Smooth muscle cell (in vitro differentiated cells): ENCODE results near the gene BMPR1A. TPM values are rescaled to one million over a fixed set of nuclear protein-coding genes. Genes with fewer than 3 reads are reported as not detected.

Experiments
- DNase-seq: peaks from one replicate; lab custom pipeline; 2025; ENCODE audit not compliant: unreplicated experiment; lab: John Stamatoyannopoulos, UW
- H2AFZ ChIP-seq: fragments of 200-600 bp; sonication (generic); 2 replicates; pipeline ENCODE4 v1.6.0; 2016; ENCODE audit warnings: antibody characterized with exemption, low read depth, mild to moderate bottlenecking
- H3F3A ChIP-seq: fragments of 200-600 bp; sonication (generic); 2 replicates; pipeline ENCODE4 v1.6.0; 2017; ENCODE audit warnings: antibody characterized with exemption, low read depth
- H3K27ac ChIP-seq: fragments of 200-600 bp; sonication (generic); 2 replicates; pipeline ENCODE4 v1.5.1; 2016; ENCODE audit warnings: low read depth, mild to moderate bottlenecking
- H3K27me3 ChIP-seq: fragments of 200-600 bp; sonication (generic); 2 replicates; pipeline ENCODE4 v1.6.1; 2016; ENCODE audit warnings: low read depth, mild to moderate bottlenecking
- H3K36me3 ChIP-seq: fragments of 200-600 bp; sonication (generic); 2 replicates; pipeline ENCODE4 v1.5.1; 2016; ENCODE audit warnings: low read depth
- H3K4me1 ChIP-seq: fragments of 200-600 bp; sonication (generic); 2 replicates; pipeline ENCODE4 v1.5.1; 2016; ENCODE audit warnings: low read depth
- H3K4me2 ChIP-seq: fragments of 200-600 bp; sonication (generic); 2 replicates; pipeline ENCODE4 v1.6.0; 2016; ENCODE audit warnings: mild to moderate bottlenecking
- H3K4me3 ChIP-seq: fragments of 200-600 bp; sonication (generic); 2 replicates; pipeline ENCODE4 v1.5.1; 2016; ENCODE audit warnings: mild to moderate bottlenecking
- H3K79me2 ChIP-seq: fragments of 200-600 bp; sonication (generic); 2 replicates; pipeline ENCODE4 v1.6.0; 2016; ENCODE audit warnings: low read depth, mild to moderate bottlenecking
- H3K9ac ChIP-seq: fragments of 200-600 bp; sonication (generic); 2 replicates; pipeline ENCODE4 v1.6.0; 2016; ENCODE audit warnings: low read depth
- H3K9me3 ChIP-seq: fragments of 200-600 bp; sonication (generic); replicated peaks from 2 replicates; pipeline ENCODE4 v1.5.1; 2016; ENCODE audit warnings: low read depth
- H4K20me1 ChIP-seq: fragments of 200-600 bp; sonication (generic); 2 replicates; pipeline ENCODE4 v1.6.0; 2016; ENCODE audit warnings: low read depth
- CTCF ChIP-seq: fragments of 200-600 bp; sonication (generic); IDR thresholded peaks from 2 replicates; pipeline ENCODE4 v1.5.1; 2017; ENCODE audit warnings: borderline replicate concordance, mild to moderate bottlenecking, antibody characterized with exemption; ENCODE audit not compliant: insufficient read depth, poor library complexity, severe bottlenecking
- WGBS: methylation state at CpG from one replicate; pipeline ENCODE4 v1.1.7; 2016; ENCODE audit warnings: low lambda C conversion rate; 5-methylcytosine and 5-hydroxymethylcytosine counted together
- polyA plus RNA-seq: library from polyadenylated mRNA; unstranded; fragments of >200 nt; fragmentation: Nextera tagmentation; extraction: Ambion mirVana; gene quantifications from 2 replicates; pipeline ENCODE4 v1.2.1, GENCODE V29; 2016
- total RNA-seq: library from RNA; depleted of rRNA; stranded (reverse); fragments of >200 nt; gene quantifications from 2 replicates; pipeline ENCODE4 v1.2.3, GENCODE V29; 2014

The BMPR1A gene
- total and polyA plus RNA-seq, 2 experiments from 2014 or later = 15.5 to 80.9 TPM

DNA sequence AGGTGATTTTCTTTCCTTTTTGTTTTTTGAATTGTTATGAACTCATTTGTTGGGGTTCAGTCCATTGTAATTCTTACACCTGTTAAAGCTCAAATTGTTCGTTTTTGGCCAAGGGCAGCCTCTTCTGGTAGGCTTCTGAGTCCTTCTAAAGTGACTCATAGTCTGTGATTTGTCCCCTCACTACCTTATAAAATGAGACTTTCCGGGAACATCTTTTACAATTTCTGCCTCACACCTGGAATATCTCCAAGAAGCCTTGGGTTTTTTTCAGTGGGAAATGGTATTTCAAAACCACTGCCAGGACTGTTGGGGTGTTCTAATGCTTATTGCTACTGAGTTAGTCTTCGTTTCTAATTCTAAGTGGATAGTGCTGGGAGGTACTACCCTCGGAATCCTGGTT is 56.7 kb downstream of the BMPR1A start:
- H3K4me3 ChIP-seq = no peak overlapping the region
- WGBS = 94% methylated on average over 4 of the region's 4 CpGs
- H3K36me3 ChIP-seq = no peaks in the 10 kb centered on the region
- H3K9me3 ChIP-seq = no peaks in the 10 kb centered on the region
- no peaks in the 10 kb centered on the region for H3F3A ChIP-seq
- no peak for DNase-seq
- H4K20me1 ChIP-seq = peaks cover 96% of the 10 kb centered on the region
- H2AFZ ChIP-seq = no peak overlapping the region
- H3K4me1 ChIP-seq = no peaks in the 10 kb centered on the region
- no peak overlapping the region for H3K4me2 ChIP-seq
- H3K9ac ChIP-seq = no peak overlapping the region
- no peaks in the 10 kb centered on the region for H3K27me3 ChIP-seq
- no peak overlapping the region for H3K27ac ChIP-seq
- peaks cover 100% of the 10 kb centered on the region for H3K79me2 ChIP-seq
- TF ChIP-seq CTCF = no peak

DNA sequence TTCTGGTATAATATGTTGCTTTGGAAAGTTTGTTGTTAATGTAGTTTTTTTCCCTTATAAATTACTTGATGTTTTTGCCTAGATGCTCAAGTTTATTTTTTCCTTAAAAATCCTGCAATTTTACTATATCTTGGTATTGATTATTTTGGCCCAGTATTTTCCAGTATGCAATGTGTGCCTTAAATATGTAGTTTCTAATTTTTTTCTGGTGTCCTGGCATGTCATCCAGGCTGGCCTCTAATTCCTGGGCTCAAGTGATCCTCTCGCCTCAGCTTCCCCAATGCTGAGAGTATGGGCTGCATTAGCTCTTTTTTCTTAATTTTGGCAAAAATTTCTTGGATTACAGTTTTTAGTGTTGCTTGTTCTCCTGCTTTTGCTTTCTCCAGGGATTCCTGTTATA is 57.6 kb downstream of the BMPR1A start:
- DNase-seq = no peak
- 92% methylated on average over 1 of the region's 1 CpG for WGBS
- no peaks in the 10 kb centered on the region for H3K36me3 ChIP-seq
- no peaks in the 10 kb centered on the region for H3K4me1 ChIP-seq
- peaks cover 96% of the 10 kb centered on the region for H4K20me1 ChIP-seq
- no peaks in the 10 kb centered on the region for H3F3A ChIP-seq
- no peak overlapping the region for H3K4me3 ChIP-seq
- H3K27me3 ChIP-seq = no peaks in the 10 kb centered on the region
- no peak overlapping the region for H2AFZ ChIP-seq
- H3K4me2 ChIP-seq = no peak overlapping the region
- no peak overlapping the region for H3K27ac ChIP-seq
- no peaks in the 10 kb centered on the region for H3K9me3 ChIP-seq
- H3K9ac ChIP-seq = no peak overlapping the region
- no peak for TF ChIP-seq CTCF
- peaks cover 100% of the 10 kb centered on the region for H3K79me2 ChIP-seq

- no peak overlapping the region for H3K9ac ChIP-seq
- peaks cover 97% of the 10 kb centered on the region for H4K20me1 ChIP-seq
- no peak overlapping the region for H3K4me3 ChIP-seq
- no peaks in the 10 kb centered on the region for H3K36me3 ChIP-seq
- TF ChIP-seq CTCF = no peak
- no peaks in the 10 kb centered on the region for H3K4me1 ChIP-seq
- no peak overlapping the region for H3K4me2 ChIP-seq
- no peak overlapping the region for H2AFZ ChIP-seq
- H3K9me3 ChIP-seq = no peaks in the 10 kb centered on the region
- WGBS = 92% methylated on average over 4 of the region's 4 CpGs
- H3K79me2 ChIP-seq = peaks cover 100% of the 10 kb centered on the region
- no peaks in the 10 kb centered on the region for H3K27me3 ChIP-seq
- DNase-seq = no peak
- H3K27ac ChIP-seq = no peak overlapping the region
- H3F3A ChIP-seq = no peaks in the 10 kb centered on the region
Observed at GRCh38 chr10:86815035-86815617, 58.7 kb downstream of the BMPR1A start.

GRCh38 chr10:86815640-86816039 is 59.2 kb downstream of the BMPR1A start:
- no peak for TF ChIP-seq CTCF
- Histone ChIP-seq H3K27ac (no peak overlapping the region), H3K9me3 (no peaks in the 10 kb centered on the region), H2AFZ (no peak overlapping the region), H3K36me3 (no peaks in the 10 kb centered on the region), H3K4me2 (no peak overlapping the region), H3K4me3 (no peak overlapping the region), H3K27me3 (no peaks in the 10 kb centered on the region), H3K4me1 (no peaks in the 10 kb centered on the region), H3K9ac (no peak overlapping the region), H3F3A (no peaks in the 10 kb centered on the region), H3K79me2 (peaks cover 99% of the 10 kb centered on the region), H4K20me1 (peaks cover 97% of the 10 kb centered on the region)
- 79% methylated on average over 5 of the region's 5 CpGs for WGBS
- DNase-seq = no peak
